Measurements from ENCODE around the gene TMEM170A. TPM values are rescaled to one million over a fixed set of nuclear protein-coding genes. Genes with fewer than 3 reads are reported as not detected.

TMEM170A gene
- total and polyA plus RNA-seq, 2 of the 13 experiments (the other 11 are each of a cell fraction or from before 2014, with no cell fraction given) = 35.7 to 39.7 TPM

GRCh38 chr16:75486014-75486675 lies 21.7 kb upstream of the TMEM170A start (continued):
- TF ChIP-seq ZBTB40 (IDR thresholded peaks at IDR 0.05) = no peak
- TF ChIP-seq ZBTB40 (CRISPR knock-in tag; IDR thresholded peaks at IDR 0.05) = peak; percentile 32; the same call in 1 of the 2 replicates
- TF ChIP-seq RFXAP (CRISPR knock-in tag; IDR thresholded peaks at IDR 0.05; ENCODE audit: borderline replicate concordance) = 0 out of 2 replicates have a peak, but pooled peaks have one; percentile 20
- no peak for TF ChIP-seq ZUFSP (CRISPR knock-in tag; IDR thresholded peaks at IDR 0.05; ENCODE audit: borderline replicate concordance)
- TF ChIP-seq, protein P1, sequence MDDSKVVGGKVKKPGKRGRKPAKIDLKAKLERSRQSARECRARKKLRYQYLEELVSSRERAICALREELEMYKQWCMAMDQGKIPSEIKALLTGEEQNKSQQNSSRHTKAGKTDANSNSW (CRISPR knock-in tag; IDR thresholded peaks at IDR 0.05; ENCODE audit: borderline replicate concordance) = no peak
- TF ChIP-seq DMAP1 (CRISPR knock-in tag; IDR thresholded peaks at IDR 0.05) = 0 out of 2 replicates have a peak, but pooled peaks have one; percentile 35
- TF ChIP-seq SOX13 (IDR thresholded peaks at IDR 0.05) = no peak
- TF ChIP-seq SOX13 (CRISPR knock-in tag; conservative IDR thresholded peaks at IDR 0.05 in 1 of 2, IDR thresholded peaks at IDR 0.05 in 1 of 2) = 0 out of 4 replicates have a peak, but pooled peaks of 1 of the 2 experiments have one; percentile 18
- TF ChIP-seq, protein P2, sequence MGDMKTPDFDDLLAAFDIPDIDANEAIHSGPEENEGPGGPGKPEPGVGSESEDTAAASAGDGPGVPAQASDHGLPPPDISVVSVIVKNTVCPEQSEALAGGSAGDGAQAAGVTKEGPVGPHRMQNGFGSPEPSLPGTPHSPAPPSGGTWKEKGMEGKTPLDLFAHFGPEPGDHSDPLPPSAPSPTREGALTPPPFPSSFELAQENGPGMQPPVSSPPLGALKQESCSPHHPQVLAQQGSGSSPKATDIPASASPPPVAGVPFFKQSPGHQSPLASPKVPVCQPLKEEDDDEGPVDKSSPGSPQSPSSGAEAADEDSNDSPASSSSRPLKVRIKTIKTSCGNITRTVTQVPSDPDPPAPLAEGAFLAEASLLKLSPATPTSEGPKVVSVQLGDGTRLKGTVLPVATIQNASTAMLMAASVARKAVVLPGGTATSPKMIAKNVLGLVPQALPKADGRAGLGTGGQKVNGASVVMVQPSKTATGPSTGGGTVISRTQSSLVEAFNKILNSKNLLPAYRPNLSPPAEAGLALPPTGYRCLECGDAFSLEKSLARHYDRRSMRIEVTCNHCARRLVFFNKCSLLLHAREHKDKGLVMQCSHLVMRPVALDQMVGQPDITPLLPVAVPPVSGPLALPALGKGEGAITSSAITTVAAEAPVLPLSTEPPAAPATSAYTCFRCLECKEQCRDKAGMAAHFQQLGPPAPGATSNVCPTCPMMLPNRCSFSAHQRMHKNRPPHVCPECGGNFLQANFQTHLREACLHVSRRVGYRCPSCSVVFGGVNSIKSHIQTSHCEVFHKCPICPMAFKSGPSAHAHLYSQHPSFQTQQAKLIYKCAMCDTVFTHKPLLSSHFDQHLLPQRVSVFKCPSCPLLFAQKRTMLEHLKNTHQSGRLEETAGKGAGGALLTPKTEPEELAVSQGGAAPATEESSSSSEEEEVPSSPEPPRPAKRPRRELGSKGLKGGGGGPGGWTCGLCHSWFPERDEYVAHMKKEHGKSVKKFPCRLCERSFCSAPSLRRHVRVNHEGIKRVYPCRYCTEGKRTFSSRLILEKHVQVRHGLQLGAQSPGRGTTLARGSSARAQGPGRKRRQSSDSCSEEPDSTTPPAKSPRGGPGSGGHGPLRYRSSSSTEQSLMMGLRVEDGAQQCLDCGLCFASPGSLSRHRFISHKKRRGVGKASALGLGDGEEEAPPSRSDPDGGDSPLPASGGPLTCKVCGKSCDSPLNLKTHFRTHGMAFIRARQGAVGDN (CRISPR knock-in tag; IDR thresholded peaks at IDR 0.05) = peak; percentile 67
- TF ChIP-seq RXRA (CRISPR knock-in tag; IDR thresholded peaks at IDR 0.05) = 0 out of 2 replicates have a peak, but pooled peaks have one; percentile 28
- 0 out of 2 replicates have a peak, but pooled peaks have one; percentile 25 for TF ChIP-seq ZNF788 (CRISPR knock-in tag; IDR thresholded peaks at IDR 0.05; ENCODE audit: borderline replicate concordance)
- TF ChIP-seq ZNF292 (CRISPR knock-in tag; IDR thresholded peaks at IDR 0.05; ENCODE audit: borderline replicate concordance, low read depth) = peak; percentile 54; the same call in 1 of the 2 replicates
